GM18861 (cell line): Measurements from ENCODE around the gene SUPT3H.

Experiments used
- ATAC-seq: cut with Tn5 transposase; IDR thresholded peaks from one replicate; pipeline ENCODE4 v1.9.1; 2021; ENCODE audit not compliant: unreplicated experiment

SUPT3H gene

DNA sequence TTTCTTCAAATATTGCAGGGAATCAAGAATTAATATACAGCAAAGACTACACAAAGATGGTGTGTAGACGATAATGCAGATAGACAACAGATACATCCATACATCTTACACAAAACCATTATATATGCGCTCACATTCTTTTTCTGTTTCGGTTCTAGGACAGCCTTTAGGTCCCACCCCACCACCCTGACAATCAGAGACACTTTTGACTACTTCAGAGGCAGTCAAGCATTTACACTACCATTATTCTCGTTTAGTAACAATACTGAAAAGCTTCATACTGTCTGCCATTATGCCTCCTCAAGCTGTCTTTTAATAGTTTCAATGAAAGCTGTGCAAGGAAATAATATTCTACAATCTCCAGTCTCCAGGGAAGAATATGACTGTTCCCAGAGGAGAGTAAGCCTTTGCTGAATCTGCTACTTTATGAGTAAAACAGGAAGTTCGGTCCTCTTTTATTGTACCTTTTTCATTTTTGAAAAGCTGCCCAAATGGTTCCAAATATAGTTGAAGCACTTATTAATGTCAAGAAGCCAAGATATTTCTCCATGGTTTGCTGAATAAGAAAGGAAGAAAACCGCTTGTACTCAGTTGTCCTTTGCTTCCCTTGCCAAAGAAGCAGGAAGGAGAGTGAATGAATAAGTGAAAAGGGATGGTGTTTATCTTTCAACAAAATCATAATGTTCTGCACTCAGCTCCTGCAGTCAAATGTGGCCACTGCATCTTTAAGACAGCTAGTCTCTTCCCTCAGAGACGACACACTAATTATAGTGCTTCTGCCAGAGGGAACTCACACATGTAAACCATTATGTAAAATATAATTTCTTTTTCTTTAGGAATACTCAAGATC is 521.9 kb downstream of the SUPT3H start:
- no peak for ATAC-seq

DNA sequence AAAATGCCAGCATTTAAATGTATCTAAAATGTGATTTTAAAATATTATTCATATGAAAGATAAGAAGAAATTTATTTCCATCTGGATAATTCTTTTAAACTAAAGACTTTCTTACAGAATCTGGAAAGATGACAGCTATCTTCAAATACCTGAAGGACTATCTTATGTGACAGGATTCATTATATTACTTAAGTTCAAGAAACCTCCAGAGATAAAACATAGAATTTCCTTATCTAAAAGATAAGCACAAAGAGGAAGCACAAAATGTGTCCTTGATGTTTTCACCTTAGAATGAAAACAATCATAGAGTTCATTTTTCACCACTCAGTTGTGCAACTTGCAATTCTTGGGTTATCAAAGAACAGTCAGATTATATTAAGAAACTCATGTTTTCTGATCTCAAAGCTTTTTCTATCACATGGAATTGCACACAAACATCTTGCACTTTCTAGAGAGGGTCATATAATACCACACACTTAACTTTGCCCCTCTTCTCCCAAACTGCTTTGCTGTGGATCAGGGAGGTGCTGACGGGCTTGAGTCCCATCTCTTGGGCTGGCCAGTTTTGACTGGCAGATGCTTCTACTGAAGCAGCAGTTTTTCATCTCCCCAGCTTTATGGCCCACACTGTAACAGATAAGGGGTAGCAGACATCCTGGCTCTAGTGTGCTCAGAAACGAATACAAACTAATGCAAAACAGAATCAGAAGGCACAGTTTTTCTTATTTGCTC is 522.9 kb downstream of the SUPT3H start:
- ATAC-seq: no peak

DNA sequence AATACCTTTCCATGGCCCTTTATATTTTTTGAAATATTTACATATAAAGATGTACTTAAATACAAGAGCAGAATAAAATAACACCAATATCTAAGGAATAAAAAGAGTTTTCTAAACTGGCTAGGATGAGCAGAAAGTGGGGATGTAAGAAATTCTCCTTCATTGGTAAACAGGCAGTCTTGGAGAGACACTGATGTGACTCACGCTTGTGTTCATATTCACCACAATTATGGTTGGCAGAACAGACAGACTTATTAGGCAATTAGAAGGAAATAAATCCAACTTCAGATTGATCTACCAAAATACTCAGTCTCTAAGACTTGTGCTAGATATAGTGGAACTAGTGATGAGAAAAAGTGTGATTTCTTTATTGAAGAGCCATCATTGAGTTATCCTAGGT is 526.6 kb downstream of the SUPT3H start:
- ATAC-seq: no peak

DNA sequence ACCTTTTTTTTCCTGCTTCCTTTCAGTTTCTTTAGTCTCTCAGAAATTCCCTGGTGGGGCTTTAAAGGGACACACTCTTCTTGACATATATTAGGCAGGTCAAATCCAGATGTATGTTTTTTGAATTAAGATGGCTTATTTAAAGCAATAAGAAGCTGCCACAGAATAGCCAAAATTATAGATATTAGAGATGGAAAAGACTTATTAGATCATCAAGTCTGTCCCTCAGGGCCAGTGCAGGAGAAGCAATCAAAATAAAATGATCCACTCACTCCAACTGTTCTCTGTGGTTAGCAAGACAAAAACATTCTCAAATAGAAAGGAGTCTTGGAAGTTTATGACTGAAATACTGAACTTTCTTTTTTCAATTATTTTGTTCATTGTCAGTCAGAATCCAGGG is 527.4 kb downstream of the SUPT3H start:
- no peak for ATAC-seq

DNA sequence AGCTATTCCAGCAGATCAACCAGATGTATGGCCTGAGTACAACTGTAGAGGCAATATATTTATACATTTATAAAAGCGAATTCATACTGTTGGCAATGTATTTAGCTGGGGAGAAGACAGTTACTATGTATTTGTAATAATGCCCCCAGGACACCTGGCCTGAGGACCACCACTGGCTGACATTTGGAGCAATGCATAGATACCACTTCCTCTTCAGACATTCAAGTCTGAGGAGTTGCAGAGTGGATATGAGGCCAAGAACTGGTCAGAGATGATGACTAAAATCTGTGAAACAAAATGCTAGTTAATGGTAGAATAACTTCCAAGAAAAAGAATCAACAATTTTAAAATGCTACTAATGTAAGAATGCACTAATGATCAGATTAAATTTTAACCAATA is 527.9 kb downstream of the SUPT3H start:
- no peak for ATAC-seq

DNA sequence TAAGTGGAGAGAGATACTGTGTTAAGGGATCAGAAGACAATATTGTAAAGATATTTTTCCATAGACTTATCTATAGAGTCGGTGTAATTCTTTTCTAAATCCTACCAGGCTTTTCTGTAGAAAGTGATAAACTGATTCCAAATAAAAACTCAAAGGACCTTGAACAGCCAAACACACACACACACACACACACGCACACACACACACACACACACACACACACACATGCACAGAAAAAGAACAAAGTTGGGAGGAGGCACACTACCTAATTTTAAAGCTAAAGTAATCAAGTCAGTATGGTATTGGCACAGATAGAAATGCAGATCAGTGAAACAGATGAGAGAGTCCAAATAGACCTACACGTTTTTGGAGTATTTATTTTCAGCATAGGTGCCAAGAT is 534.0 kb downstream of the SUPT3H start:
- ATAC-seq: no peak

DNA sequence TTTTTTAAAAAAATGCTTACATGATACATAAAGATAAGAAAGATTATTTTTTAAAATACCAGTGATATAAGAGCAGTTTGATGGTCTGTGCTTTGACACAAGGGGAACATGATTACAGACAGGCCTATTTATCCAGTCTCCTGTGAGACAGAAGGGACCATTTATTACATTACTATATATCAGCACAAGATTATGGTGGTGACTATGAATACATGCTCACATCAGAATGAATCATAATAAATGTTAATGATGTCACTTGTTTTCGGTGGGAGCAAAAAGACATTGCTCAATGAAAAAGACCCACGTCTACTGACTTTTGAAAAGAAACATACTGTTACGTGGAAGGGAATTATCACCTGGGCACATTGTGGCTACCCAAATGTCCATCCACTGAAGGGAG is 535.1 kb downstream of the SUPT3H start:
- no peak for ATAC-seq

DNA sequence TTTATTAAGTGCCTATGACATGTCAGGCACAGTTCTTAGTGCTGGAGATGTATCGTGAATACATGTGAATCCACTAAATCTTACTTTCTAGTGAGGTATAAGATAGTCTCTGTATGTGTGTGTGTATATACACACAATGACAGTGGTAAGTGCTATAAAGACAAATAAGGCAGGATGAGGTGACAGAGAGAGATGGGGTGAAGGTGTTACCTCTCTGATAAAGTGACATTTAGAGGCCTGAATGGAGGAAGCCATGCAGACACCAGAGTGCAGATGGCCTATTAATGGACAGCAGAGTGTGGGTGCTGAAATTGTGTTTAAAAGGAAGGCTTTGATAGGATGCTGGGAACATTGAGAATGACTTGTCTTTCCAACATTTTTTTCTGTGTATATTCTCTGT is 535.9 kb downstream of the SUPT3H start:
- no peak for ATAC-seq

DNA sequence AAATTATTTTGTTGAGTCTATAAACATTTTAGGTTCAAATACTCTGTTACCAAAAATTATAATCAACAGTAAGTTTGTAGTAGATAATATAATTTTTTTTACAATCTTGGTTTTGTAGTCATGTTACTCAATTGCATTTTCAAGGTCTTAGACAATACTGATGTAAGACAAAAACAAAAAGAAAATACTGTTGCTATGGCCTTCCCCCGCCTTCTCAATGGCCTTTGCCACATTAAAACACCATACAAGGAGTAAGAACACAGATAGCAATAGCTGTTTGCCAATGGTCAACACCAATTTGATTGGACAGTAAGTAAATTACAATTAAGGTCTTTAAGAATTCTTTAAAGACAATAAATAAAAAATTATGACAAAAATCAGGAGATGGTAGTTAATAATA is 540.0 kb downstream of the SUPT3H start:
- no peak for ATAC-seq

DNA sequence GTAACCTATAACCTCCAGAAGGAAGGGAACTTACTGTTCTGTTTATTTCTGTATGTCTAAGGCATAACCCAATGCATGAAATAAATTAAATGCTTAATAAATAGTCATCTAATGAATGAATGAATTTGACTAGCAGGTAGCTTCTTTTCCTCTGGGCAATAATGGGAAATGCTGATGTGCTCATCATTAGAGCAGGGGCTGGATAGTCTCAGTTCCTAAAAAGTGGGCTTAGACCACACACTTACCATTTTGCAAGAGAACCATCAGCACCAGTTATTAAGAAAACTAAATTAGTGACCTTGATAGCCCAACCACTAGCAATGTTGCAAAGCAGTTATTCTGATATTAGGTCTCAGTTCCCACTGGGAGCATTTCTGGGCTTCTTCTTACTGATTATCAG is 540.5 kb downstream of the SUPT3H start:
- no peak for ATAC-seq

DNA sequence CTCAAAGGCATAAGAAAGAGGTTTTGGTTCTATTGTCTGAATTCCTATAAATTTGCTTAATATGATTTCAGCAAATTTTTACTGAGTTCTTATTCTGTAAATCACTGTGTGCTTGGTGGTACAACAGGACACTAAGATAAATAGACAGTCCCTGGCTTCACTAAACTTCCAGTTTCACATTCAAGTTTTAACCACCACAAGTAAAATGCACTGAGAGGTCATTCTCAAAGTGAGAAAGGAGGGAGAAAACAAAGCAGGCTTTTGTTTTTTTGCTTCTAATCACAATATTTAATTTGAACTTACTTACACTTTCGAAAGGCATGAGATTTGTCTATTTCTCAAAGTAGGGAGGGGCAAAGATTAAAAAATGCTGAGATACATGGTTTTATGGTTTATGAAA is 544.5 kb downstream of the SUPT3H start:
- ATAC-seq: peak; percentile 90

DNA sequence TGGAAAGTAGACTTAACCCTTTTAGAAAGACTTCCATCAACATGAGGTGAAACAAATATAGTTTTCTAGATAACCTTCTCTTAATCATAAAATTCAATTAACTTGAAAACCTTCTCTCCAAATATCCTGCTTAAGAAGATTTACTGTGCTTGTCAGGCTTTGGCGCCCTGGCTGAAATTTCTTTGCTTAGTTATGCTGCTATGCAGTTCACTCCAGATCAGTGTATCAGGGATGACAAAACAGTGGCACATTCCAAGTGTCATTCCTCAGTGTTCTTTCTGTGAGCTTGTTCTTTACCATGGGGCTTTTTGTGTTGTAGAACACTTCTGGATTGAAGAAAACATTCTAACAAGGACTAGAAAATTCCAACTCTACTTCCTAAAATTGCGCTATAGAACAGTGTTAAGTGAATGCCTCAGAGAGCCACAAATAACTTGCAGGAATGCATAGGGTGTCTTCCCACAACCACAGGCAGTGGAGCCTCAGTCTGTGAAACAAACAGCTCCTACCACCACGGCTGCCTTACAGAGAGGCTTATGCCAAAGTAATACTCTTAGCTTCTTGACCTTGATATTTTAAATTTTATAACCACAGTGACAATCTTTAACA is 546.6 kb downstream of the SUPT3H start:
- ATAC-seq: no peak

DNA sequence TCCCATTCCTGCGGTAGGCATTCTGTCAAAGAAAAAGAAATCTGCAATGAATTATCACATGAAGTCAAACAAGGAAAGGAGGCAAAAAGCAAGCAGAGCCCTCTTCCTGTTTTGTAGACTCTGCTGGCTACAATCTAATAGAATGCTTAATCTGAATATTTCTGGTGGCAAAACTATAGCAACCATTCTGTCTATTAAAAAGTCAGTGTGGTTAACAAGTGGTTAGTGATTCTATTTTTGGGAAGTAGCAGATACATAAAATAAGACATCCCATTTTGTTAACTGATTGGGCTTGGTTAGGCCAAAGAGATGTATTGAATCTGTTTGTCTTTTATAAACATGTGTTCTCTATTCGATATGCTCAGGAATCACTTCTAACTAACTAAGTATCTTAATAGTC is 547.9 kb downstream of the SUPT3H start:
- ATAC-seq: no peak

DNA sequence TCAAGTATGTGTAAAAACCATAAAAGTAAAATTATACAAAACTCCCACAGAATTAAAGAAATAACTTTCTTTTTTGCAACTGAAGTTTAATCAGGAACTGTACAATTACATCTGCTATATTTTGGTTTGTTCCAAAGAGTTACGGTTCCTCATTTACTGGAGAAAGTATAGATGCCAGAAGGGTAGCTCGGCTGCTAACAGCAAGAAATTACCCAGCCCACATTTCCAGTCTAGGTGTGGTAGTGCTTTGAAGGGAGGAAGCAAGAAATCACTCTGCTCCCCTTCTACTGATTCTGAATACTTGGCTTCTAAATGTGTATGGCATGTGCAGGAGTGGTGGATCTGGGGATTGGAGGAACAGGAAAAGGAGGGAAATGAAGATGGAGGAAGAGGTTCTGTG is 549.0 kb downstream of the SUPT3H start:
- no peak for ATAC-seq

DNA sequence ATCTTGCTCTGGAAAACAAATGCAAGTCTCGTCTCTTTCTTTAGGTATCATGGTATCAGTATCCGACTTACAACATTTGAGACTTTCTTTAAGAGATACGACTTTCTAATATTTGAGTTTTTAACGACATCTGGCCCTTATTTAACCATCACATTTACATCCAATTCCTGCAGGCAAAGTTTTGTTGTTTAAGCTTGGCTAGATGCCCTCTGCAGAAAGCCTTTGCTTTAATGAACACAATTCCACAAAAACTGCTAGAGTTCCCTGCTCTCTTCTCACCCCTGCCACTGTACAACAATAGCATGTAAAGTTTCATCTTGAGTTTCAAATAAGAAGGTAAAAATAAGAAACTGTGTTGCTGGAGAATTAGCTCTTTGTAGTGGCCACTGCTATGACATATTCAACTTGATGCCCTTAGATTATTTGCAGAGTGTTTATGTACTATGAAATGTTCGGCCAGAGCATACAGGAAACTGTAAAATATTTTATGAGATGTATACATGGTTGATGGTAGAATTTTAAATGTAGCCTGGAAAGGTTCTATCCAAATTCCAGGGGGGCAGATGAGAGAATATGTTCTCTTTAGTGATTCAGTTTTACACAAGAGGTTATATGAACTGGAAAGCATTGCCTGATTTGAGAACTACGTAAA is 551.6 kb downstream of the SUPT3H start:
- ATAC-seq: no peak

DNA sequence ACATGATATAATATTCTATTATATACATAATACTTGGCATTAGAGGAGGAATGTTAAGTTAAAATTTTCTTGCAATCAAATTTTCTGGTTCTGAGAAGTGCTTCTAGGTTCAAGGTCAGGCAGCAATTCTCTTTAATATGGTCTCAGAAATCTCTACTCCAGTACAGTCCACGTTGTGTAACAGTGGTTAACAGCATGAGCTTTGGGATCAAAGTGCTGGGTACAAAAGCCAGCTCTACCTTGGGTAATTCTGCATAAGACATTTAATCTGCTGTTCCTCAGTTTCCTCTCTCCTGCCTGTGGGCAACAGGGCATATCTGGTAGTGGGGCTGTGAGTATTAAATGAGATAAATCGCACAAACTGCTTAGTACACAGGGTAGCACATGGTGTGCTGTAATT is 552.5 kb downstream of the SUPT3H start:
- no peak for ATAC-seq

DNA sequence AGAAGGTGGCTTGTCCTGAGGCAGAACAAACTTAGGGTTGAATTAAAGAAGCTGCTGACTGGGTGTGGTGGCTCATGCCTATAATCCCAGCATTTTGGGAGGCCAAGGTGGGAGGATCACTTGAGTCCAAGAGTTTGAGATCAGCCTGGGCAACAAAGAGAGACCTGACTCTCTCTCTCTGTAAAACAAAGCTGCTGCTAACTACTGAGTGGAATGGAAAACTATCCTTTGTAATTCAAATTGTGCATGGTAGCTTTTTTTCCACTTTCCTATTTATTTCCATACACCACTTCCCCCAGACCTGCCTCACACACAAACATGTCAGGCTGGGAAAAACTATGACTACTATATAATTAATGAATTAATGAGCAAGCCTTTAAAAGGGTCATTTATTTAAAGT is 553.2 kb downstream of the SUPT3H start:
- no peak for ATAC-seq

DNA sequence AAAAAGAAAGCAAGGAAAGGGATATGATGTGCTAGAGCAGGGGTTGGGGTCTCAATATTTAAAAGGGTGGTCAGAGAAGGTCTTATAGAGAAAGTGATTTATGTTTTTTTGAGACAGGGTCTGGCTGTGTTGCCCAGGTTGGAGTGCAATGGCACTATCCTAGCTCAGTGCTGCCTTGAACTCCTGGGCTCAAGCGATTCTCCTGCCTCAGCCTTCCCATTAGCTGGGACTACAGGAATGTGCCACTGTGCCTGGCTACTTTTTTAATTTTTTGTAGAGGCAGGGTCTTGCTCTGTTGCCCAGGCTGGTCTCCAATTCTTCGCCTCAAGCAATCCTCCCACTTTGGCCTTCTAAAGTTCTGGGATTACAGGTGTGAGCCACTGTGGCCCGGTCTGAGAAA is 557.0 kb downstream of the SUPT3H start:
- no peak for ATAC-seq

DNA sequence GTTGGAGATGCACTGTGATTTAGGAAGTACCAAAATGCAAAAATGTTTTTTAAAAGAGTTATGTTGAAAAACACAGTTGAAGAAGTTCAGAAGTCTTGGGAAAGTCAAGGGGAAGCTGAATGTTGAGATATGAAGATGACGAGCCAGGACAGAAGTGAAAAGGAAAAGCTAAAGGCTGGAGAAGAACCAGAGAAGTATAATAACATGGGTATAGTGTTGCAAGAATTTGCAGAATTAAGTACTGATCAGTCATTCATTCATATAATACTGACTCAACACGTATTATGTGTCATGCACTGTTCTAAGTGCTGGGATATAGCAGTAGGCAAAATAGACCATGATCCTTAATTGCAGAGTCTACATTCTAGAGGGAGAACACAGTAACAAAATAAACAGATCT is 557.4 kb downstream of the SUPT3H start:
- ATAC-seq: no peak

DNA sequence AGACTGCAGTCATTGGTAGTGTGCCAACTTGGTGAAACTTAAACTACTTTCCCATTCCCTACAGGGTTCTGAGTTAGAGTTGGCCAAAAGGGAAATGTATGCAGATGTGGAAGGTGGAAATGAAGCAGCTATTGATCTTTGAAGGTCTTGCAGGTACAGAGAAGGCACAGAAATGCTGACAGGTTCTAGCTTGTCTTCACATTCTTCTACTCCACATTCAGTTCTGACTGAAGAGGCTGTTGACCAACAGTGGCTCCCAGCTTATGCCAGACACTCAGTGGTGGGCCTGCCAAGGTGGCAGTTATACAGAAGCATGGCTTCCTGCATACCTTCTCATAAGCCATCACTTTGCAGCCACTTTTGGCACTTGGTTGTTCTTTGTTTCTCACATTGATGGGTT is 566.3 kb downstream of the SUPT3H start:
- no peak for ATAC-seq

DNA sequence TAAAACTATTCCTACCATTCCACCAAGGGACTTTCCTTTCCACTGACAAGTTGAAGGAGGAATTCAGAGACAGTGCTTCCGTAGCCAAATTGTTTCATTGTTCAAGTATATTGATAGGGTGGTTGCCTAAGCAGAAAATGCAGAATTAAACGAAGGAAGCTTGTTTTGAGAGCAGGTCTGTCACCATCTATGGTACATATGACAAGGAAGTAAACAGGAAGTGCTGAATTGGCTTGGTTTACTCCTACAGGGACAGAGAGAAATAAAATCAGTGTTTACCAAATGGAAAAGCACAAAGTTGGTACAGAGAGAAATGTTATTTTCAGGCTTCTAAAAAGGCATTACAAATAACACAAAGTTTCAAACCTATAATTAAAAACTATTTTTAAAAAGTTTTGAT is 568.5 kb downstream of the SUPT3H start:
- ATAC-seq: no peak

DNA sequence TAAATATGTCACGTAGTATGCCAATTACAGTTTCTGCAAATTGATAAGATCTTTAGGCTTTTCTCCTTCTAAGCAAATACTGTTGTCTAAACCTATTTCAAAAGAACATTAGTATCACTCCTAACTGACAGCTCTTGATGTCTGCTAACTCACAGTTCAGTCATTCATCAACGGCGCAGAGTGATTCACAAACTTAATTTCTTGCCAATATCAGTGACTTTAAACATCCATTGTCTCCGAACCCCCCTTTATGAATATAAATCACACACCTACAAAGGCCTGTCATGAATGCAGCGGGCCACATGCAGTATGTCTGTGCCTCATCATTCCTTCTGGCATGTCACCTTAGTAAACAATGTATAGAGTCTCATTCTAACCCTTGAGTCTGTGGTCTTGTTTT is 569.6 kb downstream of the SUPT3H start:
- ATAC-seq: no peak
